GM19455 (cell line): Measurements from ENCODE around the gene ZFAND3.
"Not testable (repeated sequence)": the region's sequence is repeated elsewhere in the genome, so short reads cannot be mapped to it uniquely, and the experiment has no call there.

Experiments
- ATAC-seq: cut with Tn5 transposase; IDR thresholded peaks from one replicate; pipeline ENCODE4 v1.9.1; 2021; ENCODE audit not compliant: unreplicated experiment

Gene ZFAND3

GRCh38 chr6:38033442-38033982 lies 214.0 kb downstream of the ZFAND3 start:
- ATAC-seq = no peak

GRCh38 chr6:38034274-38034914 lies 214.9 kb downstream of the ZFAND3 start:
- ATAC-seq = no peak

- no peak for ATAC-seq
These were observed 216.0 kb downstream of the ZFAND3 start for GRCh38 chr6:38035478-38035877.

- ATAC-seq = no peak
These were observed 220.0 kb downstream of the ZFAND3 start for GRCh38 chr6:38039502-38039901.

- no peak for ATAC-seq
These were observed 220.7 kb downstream of the ZFAND3 start for GRCh38 chr6:38040254-38040653.

GRCh38 chr6:38043259-38043753 lies 223.8 kb downstream of the ZFAND3 start:
- ATAC-seq = no peak

- no peak for ATAC-seq
These were observed 226.3 kb downstream of the ZFAND3 start for GRCh38 chr6:38045701-38046305.

- ATAC-seq = no peak
These were observed 228.0 kb downstream of the ZFAND3 start for GRCh38 chr6:38047562-38047961.

- not testable (repeated sequence) for ATAC-seq
These were observed 230.4 kb downstream of the ZFAND3 start for GRCh38 chr6:38049861-38050397.

- ATAC-seq = no peak
These were observed 232.4 kb downstream of the ZFAND3 start for GRCh38 chr6:38051819-38052434.

GRCh38 chr6:38054527-38055202 lies 235.1 kb downstream of the ZFAND3 start:
- ATAC-seq = no peak

- no peak for ATAC-seq
These were observed 235.7 kb downstream of the ZFAND3 start for GRCh38 chr6:38055203-38055589.

- ATAC-seq = no peak
These were observed 236.8 kb downstream of the ZFAND3 start for GRCh38 chr6:38056361-38056760.

GRCh38 chr6:38057994-38058393 lies 238.5 kb downstream of the ZFAND3 start:
- no peak for ATAC-seq

- ATAC-seq = no peak
These were observed 242.5 kb downstream of the ZFAND3 start for GRCh38 chr6:38062066-38062465.

- ATAC-seq = no peak
These were observed 244.4 kb downstream of the ZFAND3 start for GRCh38 chr6:38063973-38064372.

GRCh38 chr6:38064431-38064830 lies 244.9 kb downstream of the ZFAND3 start:
- no peak for ATAC-seq

- ATAC-seq = no peak
These were observed 246.3 kb downstream of the ZFAND3 start for GRCh38 chr6:38065734-38066305.

- ATAC-seq = no peak
These were observed 247.9 kb downstream of the ZFAND3 start for GRCh38 chr6:38067263-38067980.
